PC-3 (cell line): ENCODE data around the gene LRRC45. TPM values are rescaled to one million over a fixed set of nuclear protein-coding genes. Genes with fewer than 3 reads are reported as not detected.
A peak's percentile ranks its signal among the peaks of the same experiment; 100 is the strongest.

Experiments used
- ATAC-seq: fragments of 200-7000 bp; cut with Tn5 transposase; 2 replicates; pipeline ENCODE4 v1.9.1; 2020; ENCODE audit warnings: mild to moderate bottlenecking, moderate library complexity
- BruUV-seq: library from RNA; stranded (reverse); fragments of 400-500 nt; replicated peaks from 2 replicates; lab custom pipeline; 2021; lab: Mats Ljungman, UMichigan
- CTCF ChIA-PET: fragments of 300-600 bp; sonication (Branson Sonifier 250); formaldehyde crosslinking; loops from one replicate; lab custom pipeline; 2022; ENCODE audit warnings: antibody characterized with exemption; lab: Charles Lee
- POLR2A ChIA-PET: fragments of 300-600 bp; sonication (Branson Sonifier 250); formaldehyde crosslinking; loops from one replicate; lab custom pipeline; 2022; ENCODE audit warnings: antibody characterized with exemption; ENCODE audit not compliant: unreplicated experiment; lab: Charles Lee
- DNase-seq: peaks from one replicate; pipeline ENCODE4 v3.0.0-alpha.2; 2015
- H2AFZ ChIP-seq: fragments of 300-600 bp; sonication (generic); 2 replicates; pipeline ENCODE4 v1.6.0; 2016; ENCODE audit warnings: antibody characterized with exemption, low read length
- H3F3A ChIP-seq: fragments of 300-600 bp; sonication (generic); one replicate; pipeline ENCODE4 v1.6.0; 2017; ENCODE audit warnings: antibody characterized with exemption, low read length, control low read depth, mild to moderate bottlenecking; ENCODE audit not compliant: unreplicated experiment
- H3K27ac ChIP-seq: fragments of 300-600 bp; sonication (generic); 2 replicates; pipeline ENCODE4 v1.5.1; 2016; ENCODE audit warnings: mild to moderate bottlenecking, low read length
- H3K27me3 ChIP-seq: fragments of 300-600 bp; sonication (generic); 2 replicates; pipeline ENCODE4 v1.6.1; 2016; ENCODE audit warnings: low read length, mixed read lengths
- H3K36me3 ChIP-seq: fragments of 300-600 bp; sonication (generic); 2 replicates; pipeline ENCODE4 v1.6.1; 2016; ENCODE audit warnings: low read depth, mixed run types, low read length, mixed read lengths
- H3K4me1 ChIP-seq: fragments of 300-600 bp; sonication (generic); 2 replicates; pipeline ENCODE4 v1.5.1; 2016; ENCODE audit warnings: low read length; ENCODE audit not compliant: insufficient read depth
- H3K4me2 ChIP-seq: fragments of 300-600 bp; sonication (generic); 2 replicates; pipeline ENCODE4 v1.6.0; 2016; ENCODE audit warnings: low read length
- H3K4me3 ChIP-seq: fragments of 300-600 bp; sonication (generic); 2 replicates; pipeline ENCODE4 v1.5.1; 2016; ENCODE audit warnings: mild to moderate bottlenecking, low read length, mixed read lengths
- H3K79me2 ChIP-seq: fragments of 300-600 bp; sonication (generic); 2 replicates; pipeline ENCODE4 v1.6.1; 2017; ENCODE audit warnings: low read length, mixed read lengths
- H3K9ac ChIP-seq: fragments of 300-600 bp; sonication (generic); 2 replicates; pipeline ENCODE4 v1.6.0; 2016; ENCODE audit warnings: mild to moderate bottlenecking, low read length
- H3K9me2 ChIP-seq: fragments of 300-600 bp; sonication (generic); replicated peaks from 2 replicates; pipeline ENCODE4 v1.6.1; 2016; ENCODE audit warnings: mixed run types, low read length, mixed read lengths
- H3K9me3 ChIP-seq: fragments of 300-600 bp; sonication (generic); 2 replicates; pipeline ENCODE4 v1.6.1; 2016; ENCODE audit warnings: low read length, mixed read lengths
- H4K20me1 ChIP-seq: fragments of 300-600 bp; sonication (generic); 2 replicates; pipeline ENCODE4 v1.6.1; 2016; ENCODE audit warnings: low read length, mixed read lengths
- EZH2 ChIP-seq: fragments of 300-600 bp; sonication (generic); IDR thresholded peaks from one replicate; pipeline ENCODE4 v1.6.1; 2017; ENCODE audit warnings: antibody characterized with exemption, mild to moderate bottlenecking, low read length; ENCODE audit not compliant: unreplicated experiment
- EZH2phosphoT487 ChIP-seq: fragments of 300-600 bp; sonication (generic); IDR thresholded peaks from 2 replicates; pipeline ENCODE4 v1.6.1; 2018; ENCODE audit warnings: mild to moderate bottlenecking, antibody characterized with exemption, low read length, borderline replicate concordance
- intact Hi-C: fragments of 100-400 bp; cut with micrococcal nuclease; formaldehyde crosslinking; loops from 2 replicates; pipeline ENCODE4 v1.9.0; 2023
- total RNA-seq: library from RNA; depleted of rRNA; stranded (reverse); fragments of >200 nt; gene quantifications from 2 replicates; pipeline ENCODE4 v1.2.3, GENCODE V29; 2014
- TF ChIP-seq, protein P1 (sequence below): fragments of 300-600 bp; sonication (generic); conservative IDR thresholded peaks from 2 replicates; pipeline ENCODE4 v1.5.1; 2017; ENCODE audit warnings: antibody characterized with exemption, low read depth, mild to moderate bottlenecking, low read length

The LRRC45 gene
- total RNA-seq, 1 experiment from 2014 or later: 71.5 TPM

DNA sequence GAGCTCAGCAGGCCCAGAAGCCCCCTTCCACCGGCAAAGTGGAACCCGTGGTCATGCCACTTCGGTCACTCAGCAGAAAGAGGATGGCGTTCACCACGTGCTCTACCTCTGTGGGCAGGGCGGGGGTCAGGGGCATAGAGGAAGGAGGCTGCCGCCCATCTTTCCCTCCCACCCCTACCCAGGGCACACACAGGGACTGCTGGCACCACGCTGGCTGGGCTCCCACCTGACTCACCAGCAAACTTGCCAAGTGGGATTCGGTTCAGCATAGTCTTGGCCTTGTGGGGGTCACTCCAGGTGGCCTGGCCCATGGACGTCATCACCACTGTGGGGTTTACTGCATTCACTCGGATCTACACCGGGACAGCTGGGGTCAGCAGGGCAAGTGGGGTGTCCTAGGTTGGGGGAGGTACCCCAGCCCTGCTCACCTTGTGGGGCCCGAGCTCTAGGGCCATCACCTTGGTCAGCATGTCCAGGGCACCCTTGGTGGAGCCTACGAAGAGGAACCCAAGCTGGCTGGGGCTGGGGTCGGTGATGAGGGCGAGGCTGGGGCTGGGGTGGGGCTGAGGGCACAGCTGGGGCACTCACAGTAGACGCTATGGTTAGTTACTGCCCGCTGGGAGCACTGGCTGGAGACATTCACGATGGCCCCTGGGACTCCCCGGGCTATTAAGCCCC, 13.0 kb downstream of the LRRC45 start:
- Histone ChIP-seq H3K4me1 (peaks cover 25% of the 10 kb centered on the region), H3K27me3 (no peaks in the 10 kb centered on the region), H3K27ac (no peak overlapping the region), H3K4me3 (peak overlapping the region; percentile 86), H4K20me1 (peaks cover 8% of the 10 kb centered on the region; the same call in 1 of the 2 replicates), H3K36me3 (no peaks in the 10 kb centered on the region), H3K9me2 (no peaks in the 10 kb centered on the region), H3K79me2 (peaks cover 17% of the 10 kb centered on the region), H3K4me2 (peak overlapping the region; percentile 93), H2AFZ (no peak overlapping the region), H3K9ac (peak overlapping the region; percentile 75; the same call in 1 of the 2 replicates), H3F3A (no peaks in the 10 kb centered on the region), H3K9me3 (no peaks in the 10 kb centered on the region)
- TF ChIP-seq EZH2 (no peak), EZH2phosphoT487 (no peak)
- TF ChIP-seq, protein P1, sequence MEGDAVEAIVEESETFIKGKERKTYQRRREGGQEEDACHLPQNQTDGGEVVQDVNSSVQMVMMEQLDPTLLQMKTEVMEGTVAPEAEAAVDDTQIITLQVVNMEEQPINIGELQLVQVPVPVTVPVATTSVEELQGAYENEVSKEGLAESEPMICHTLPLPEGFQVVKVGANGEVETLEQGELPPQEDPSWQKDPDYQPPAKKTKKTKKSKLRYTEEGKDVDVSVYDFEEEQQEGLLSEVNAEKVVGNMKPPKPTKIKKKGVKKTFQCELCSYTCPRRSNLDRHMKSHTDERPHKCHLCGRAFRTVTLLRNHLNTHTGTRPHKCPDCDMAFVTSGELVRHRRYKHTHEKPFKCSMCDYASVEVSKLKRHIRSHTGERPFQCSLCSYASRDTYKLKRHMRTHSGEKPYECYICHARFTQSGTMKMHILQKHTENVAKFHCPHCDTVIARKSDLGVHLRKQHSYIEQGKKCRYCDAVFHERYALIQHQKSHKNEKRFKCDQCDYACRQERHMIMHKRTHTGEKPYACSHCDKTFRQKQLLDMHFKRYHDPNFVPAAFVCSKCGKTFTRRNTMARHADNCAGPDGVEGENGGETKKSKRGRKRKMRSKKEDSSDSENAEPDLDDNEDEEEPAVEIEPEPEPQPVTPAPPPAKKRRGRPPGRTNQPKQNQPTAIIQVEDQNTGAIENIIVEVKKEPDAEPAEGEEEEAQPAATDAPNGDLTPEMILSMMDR: no peak
- intact Hi-C loops: loop anchor here (5.0 kb wide), 1 partner anchor 61 kb away; the partner anchor contains the start of gene FASN
- no TSS peak for BruUV-seq
- DNase-seq (peak; percentile 56), ATAC-seq (no peak)
- CTCF ChIA-PET: no interaction called here
- POLR2A ChIA-PET: no interaction called here

DNA sequence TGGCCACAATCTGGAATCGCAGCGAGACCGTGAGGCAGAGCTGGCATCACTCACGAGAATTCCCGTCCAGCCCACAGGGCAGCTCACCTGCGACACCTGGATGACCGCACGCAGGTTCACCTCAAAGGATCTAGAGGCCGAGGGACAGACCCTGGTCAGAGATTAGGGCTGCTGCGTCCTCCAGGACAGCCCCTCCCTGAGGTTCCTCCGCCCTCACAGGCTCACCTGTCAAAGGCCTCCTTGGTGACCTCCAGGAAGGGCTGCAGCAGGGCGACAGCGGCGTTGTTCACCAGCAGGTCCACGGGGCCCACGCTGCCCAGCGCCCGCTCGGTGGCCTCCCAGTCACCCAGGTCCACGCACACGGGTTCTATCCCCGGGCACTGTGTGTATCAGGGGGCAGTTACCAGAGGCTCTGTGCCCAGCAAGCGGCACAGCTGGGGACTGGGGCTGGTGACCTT, 13.6 kb downstream of the LRRC45 start:
- Histone ChIP-seq H3K4me3 (peak overlapping the region; percentile 86), H3K27me3 (no peaks in the 10 kb centered on the region), H3K27ac (no peak overlapping the region), H3K79me2 (peaks cover 17% of the 10 kb centered on the region), H3K4me2 (peak overlapping the region; percentile 93), H3K4me1 (peaks cover 25% of the 10 kb centered on the region), H3K9ac (peak overlapping the region; percentile 75), H2AFZ (no peak overlapping the region), H3K9me3 (no peaks in the 10 kb centered on the region), H4K20me1 (peaks cover 8% of the 10 kb centered on the region; the same call in 1 of the 2 replicates), H3K9me2 (no peaks in the 10 kb centered on the region), H3K36me3 (no peaks in the 10 kb centered on the region), H3F3A (no peaks in the 10 kb centered on the region)
- DNase-seq: no peak
- TF ChIP-seq, protein P1: no peak
- TF ChIP-seq EZH2 (no peak), EZH2phosphoT487 (no peak)
- ChIA-PET CTCF (no interaction called here), POLR2A (no interaction called here)
- intact Hi-C loops: loop anchor here (5.0 kb wide), 1 partner anchor 61 kb away; the partner anchor contains the start of gene FASN
- BruUV-seq: TSS peak; percentile 51
- ATAC-seq: peak; percentile 0; the same call in 1 of the 2 replicates
